ENCODE measurements around the gene AHRR.

Gene AHRR

DNA sequence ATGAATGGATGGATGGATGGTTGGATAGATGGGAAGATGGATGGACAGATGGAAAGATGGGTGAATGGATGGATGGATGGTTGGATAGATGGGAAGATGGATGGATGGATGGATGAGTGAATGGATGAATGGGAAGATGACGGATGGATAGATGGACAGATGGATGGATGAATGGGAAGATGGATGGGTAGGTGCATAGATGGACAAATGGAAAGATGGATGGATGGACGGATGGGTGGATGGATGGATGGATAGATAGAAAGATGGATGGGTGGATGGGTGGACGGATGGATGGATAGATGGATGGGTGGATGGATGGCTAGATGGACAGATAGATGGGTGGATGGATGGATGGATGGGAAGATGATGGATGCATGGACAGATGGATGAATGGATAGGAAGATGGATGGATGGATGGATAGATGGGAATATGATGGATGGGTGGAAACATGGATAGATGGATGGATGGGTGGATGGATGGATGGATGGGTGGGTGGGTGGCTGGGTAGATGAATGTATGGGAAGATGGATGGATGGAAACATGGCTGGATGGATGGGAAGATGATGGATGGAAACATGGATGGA lies 105.0 kb downstream of the AHRR start:
- TF ChIP-seq FOXP2 (optimal IDR thresholded peaks at IDR 0.05; ENCODE audit: borderline replicate concordance, extremely low read depth, extremely low read length, insufficient read depth) (no peak), TAF1 (IDR thresholded peaks at IDR 0.05; ENCODE audit: borderline replicate concordance, insufficient read depth, low read length) (no peak), POLR2AphosphoS5 (IDR thresholded peaks at IDR 0.05; ENCODE audit: low read depth, low read length) (no peak), SIN3A (IDR thresholded peaks at IDR 0.05; ENCODE audit: borderline replicate concordance, insufficient read depth, low read length) (no peak)
- TF ChIP-seq, protein P1, sequence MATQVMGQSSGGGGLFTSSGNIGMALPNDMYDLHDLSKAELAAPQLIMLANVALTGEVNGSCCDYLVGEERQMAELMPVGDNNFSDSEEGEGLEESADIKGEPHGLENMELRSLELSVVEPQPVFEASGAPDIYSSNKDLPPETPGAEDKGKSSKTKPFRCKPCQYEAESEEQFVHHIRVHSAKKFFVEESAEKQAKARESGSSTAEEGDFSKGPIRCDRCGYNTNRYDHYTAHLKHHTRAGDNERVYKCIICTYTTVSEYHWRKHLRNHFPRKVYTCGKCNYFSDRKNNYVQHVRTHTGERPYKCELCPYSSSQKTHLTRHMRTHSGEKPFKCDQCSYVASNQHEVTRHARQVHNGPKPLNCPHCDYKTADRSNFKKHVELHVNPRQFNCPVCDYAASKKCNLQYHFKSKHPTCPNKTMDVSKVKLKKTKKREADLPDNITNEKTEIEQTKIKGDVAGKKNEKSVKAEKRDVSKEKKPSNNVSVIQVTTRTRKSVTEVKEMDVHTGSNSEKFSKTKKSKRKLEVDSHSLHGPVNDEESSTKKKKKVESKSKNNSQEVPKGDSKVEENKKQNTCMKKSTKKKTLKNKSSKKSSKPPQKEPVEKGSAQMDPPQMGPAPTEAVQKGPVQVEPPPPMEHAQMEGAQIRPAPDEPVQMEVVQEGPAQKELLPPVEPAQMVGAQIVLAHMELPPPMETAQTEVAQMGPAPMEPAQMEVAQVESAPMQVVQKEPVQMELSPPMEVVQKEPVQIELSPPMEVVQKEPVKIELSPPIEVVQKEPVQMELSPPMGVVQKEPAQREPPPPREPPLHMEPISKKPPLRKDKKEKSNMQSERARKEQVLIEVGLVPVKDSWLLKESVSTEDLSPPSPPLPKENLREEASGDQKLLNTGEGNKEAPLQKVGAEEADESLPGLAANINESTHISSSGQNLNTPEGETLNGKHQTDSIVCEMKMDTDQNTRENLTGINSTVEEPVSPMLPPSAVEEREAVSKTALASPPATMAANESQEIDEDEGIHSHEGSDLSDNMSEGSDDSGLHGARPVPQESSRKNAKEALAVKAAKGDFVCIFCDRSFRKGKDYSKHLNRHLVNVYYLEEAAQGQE (IDR thresholded peaks at IDR 0.05; ENCODE audit: insufficient read depth in 1 of 2, low read depth in 2 of 2, low read length in 2 of 2), result no peak

DNA sequence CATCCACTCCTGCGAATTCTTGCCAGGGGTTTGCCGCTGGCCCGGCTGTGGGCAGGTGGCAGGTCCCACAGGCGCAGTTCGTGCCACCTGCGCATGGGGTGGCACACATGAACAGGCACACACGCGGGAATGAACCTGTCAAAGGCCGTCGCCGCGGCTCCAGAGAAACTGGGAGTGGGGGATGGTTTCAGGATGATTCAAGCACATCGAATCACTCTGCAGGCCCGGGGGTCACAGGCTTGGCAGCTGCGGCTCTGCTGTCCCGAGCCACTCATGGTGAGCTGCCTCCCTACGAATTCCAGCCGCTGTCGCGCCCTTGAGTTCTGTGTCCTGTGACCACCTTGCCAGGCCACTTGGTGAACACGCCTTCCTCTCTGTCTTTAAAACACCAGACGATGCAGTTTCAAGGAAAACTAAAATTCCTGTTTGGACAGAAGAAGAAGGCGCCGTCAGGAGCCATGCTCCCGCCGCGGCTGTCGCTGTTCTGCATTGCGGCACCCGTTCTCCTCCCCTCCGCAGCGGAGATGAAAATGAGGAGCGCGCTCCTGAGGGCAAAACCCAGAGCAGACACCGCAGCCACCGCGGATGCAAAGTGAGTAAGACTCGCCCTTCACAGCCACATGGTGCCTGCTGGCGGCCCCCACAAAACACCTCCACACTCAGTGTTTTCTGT lies 106.0 kb downstream of the AHRR start:
- TF ChIP-seq SIN3A (IDR thresholded peaks at IDR 0.05; ENCODE audit: borderline replicate concordance, insufficient read depth, low read length) (no peak), POLR2AphosphoS5 (IDR thresholded peaks at IDR 0.05; ENCODE audit: low read depth, low read length) (no peak), FOXP2 (optimal IDR thresholded peaks at IDR 0.05; ENCODE audit: borderline replicate concordance, extremely low read depth, extremely low read length, insufficient read depth) (no peak), TAF1 (IDR thresholded peaks at IDR 0.05; ENCODE audit: borderline replicate concordance, insufficient read depth, low read length) (no peak)
- TF ChIP-seq, protein P1 (IDR thresholded peaks at IDR 0.05; ENCODE audit: insufficient read depth in 1 of 2, low read depth in 2 of 2, low read length in 2 of 2), result no peak

DNA sequence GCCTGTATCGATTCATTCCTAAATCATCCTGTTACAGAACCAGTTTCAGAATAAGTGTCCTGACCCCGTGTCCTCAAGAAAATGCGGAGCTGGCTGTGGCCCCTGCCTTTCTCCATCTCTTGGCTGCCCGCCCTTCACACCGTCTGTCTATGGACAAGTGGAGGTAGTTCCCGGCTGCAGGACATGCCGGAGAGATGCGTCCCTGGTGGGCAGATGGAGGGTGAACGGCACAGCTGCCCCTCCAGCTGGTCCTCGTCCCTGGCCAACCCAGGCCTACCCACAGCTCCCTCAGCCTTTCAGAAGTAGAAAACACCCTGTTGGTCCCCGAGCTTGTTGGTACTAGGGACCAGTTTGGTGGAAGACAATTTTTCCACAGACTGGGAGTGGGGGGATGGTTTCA lies 106.7 kb downstream of the AHRR start:
- no peak for TF ChIP-seq TAF1 (IDR thresholded peaks at IDR 0.05; ENCODE audit: borderline replicate concordance, insufficient read depth, low read length)
- TF ChIP-seq, protein P1 (IDR thresholded peaks at IDR 0.05; ENCODE audit: insufficient read depth in 1 of 2, low read depth in 2 of 2, low read length in 2 of 2), result no peak
- TF ChIP-seq SIN3A (IDR thresholded peaks at IDR 0.05; ENCODE audit: borderline replicate concordance, insufficient read depth, low read length), result no peak
- no peak for TF ChIP-seq FOXP2 (optimal IDR thresholded peaks at IDR 0.05; ENCODE audit: borderline replicate concordance, extremely low read depth, extremely low read length, insufficient read depth)
- no peak for TF ChIP-seq POLR2AphosphoS5 (IDR thresholded peaks at IDR 0.05; ENCODE audit: low read depth, low read length)

DNA sequence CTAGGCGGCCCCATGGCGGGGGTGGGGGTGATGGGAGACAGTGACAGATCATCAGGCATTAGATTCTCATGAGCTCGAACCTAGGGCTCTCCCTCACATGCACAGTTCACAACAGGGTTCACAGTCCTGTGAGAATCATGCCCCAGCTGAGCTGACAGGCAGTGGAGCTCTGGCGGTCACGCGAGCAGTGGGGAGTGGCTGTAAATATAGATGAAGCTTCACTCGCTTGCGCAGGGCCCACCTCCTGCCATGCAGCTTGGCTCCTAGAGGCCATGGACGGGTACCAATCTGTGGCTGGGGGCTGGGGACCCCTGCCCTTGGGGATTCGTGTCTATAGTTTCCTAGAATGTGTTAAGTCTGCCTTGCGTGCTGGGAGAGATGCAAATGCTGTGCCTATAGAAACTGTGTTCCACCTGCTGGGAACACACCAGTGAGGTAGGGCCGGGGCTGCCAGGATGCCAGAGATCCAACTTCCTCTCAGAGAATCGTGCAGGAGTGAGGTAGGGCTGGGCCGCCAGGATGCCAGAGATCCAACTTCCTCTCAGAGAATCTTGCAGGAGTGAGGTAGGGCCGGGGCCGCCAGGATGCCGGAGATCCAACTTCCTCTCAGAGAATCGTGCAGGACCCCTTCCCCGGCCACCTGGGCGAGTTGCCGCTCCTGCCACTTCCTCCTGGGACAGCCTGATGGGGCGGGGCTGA lies 107.4 kb downstream of the AHRR start:
- TF ChIP-seq POLR2AphosphoS5 (IDR thresholded peaks at IDR 0.05; ENCODE audit: low read depth, low read length) (no peak), TAF1 (IDR thresholded peaks at IDR 0.05; ENCODE audit: borderline replicate concordance, insufficient read depth, low read length) (no peak), FOXP2 (optimal IDR thresholded peaks at IDR 0.05; ENCODE audit: borderline replicate concordance, extremely low read depth, extremely low read length, insufficient read depth) (no peak), SIN3A (IDR thresholded peaks at IDR 0.05; ENCODE audit: borderline replicate concordance, insufficient read depth, low read length) (no peak)
- TF ChIP-seq, protein P1 (IDR thresholded peaks at IDR 0.05; ENCODE audit: insufficient read depth in 1 of 2, low read depth in 2 of 2, low read length in 2 of 2), result no peak

Data from PFSK-1 (cell line).